ENCODE measurements around the gene TMEM163.
A peak's percentile ranks its signal among the peaks of the same experiment; 100 is the strongest.

Gene TMEM163

DNA sequence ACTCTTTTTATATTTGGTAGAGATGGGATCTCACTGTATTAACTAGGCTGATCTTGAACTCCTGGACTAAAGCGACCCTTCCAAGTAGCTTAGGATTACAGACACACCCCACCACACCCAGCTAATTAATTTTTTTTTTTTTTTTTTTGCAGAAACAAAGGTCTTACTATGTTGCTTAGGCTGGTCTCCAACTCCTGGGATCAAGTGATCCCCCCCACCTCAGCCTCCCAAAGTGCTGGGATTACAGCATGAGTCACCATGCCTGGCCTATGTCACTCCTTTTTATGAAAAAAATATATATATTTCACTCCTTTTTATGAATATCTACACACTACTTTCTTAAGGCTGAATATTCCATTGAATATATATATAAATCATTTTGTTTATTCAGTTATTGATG, 302.2 kb downstream of the TMEM163 start:
- peaks cover 2% of the 10 kb centered on the region for H3K4me1 ChIP-seq (ENCODE audit: control insufficient read depth, low read depth, low read length)
- H3K18ac ChIP-seq (ENCODE audit: low read length) = no peak overlapping the region
- no CpG with 5 or more reads among the region's 1 CpG for WGBS (ENCODE audit: extremely low coverage, insufficient coverage, low lambda C conversion rate)
- no peak overlapping the region for H2AK5ac ChIP-seq (ENCODE audit: low read length)
- no peak overlapping the region for H3K4me3 ChIP-seq (ENCODE audit: low read length)
- H3K56ac ChIP-seq (ENCODE audit: low read length) = no peak overlapping the region
- H3K9ac ChIP-seq (ENCODE audit: low read length) = no peak overlapping the region
- H3K4me2 ChIP-seq (ENCODE audit: low read length) = no peak overlapping the region
- no peak overlapping the region for H4K8ac ChIP-seq (ENCODE audit: low read depth, low read length)
- DNase-seq = no peak
- H3K23ac ChIP-seq (ENCODE audit: low read length) = no peak overlapping the region
- H4K5ac ChIP-seq (ENCODE audit: low read length) = no peak overlapping the region
- no peaks in the 10 kb centered on the region for H3K36me3 ChIP-seq (ENCODE audit: control insufficient read depth, insufficient read depth, low read length)
- no peaks in the 10 kb centered on the region for H3K27me3 ChIP-seq (ENCODE audit: insufficient read depth, low read length, poor library complexity)
- no peak overlapping the region for H2BK15ac ChIP-seq (replicated peaks; ENCODE audit: low read depth)
- H2BK120ac ChIP-seq (ENCODE audit: low read depth, low read length) = no peak overlapping the region
- H3K4ac ChIP-seq (ENCODE audit: low read depth, low read length) = no peak overlapping the region
- H3K79me1 ChIP-seq (ENCODE audit: low read length) = no peaks in the 10 kb centered on the region
- no peak overlapping the region for H3K27ac ChIP-seq (ENCODE audit: low read depth, low read length)
- H3K79me2 ChIP-seq (ENCODE audit: control insufficient read depth, insufficient read depth, low read length) = no peaks in the 10 kb centered on the region
- H2BK5ac ChIP-seq (ENCODE audit: low read length) = no peak overlapping the region

DNA sequence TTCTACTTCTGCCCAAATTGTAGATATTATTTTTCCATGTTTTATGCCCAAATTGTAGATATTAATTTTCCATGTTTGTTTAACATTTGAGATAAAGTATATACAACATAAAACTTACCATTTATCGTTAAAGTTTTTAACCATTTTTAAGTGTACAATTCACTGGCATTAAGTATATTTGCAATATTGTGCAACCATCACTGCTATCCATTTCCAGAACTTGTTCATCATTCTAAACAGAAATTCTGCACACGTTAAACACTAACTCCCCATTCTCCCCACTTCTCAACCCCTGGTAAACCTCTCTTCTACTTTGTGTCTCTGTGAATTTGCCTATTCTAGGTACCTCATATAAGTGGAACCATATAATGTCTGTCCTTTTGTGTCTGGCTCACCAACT, 302.8 kb downstream of the TMEM163 start:
- Histone ChIP-seq H3K36me3 (ENCODE audit: control insufficient read depth, insufficient read depth, low read length) (no peaks in the 10 kb centered on the region), H3K4ac (ENCODE audit: low read depth, low read length) (no peak overlapping the region), H2BK5ac (ENCODE audit: low read length) (no peak overlapping the region), H3K23ac (ENCODE audit: low read length) (no peak overlapping the region), H4K8ac (ENCODE audit: low read depth, low read length) (no peak overlapping the region), H3K79me2 (ENCODE audit: control insufficient read depth, insufficient read depth, low read length) (no peaks in the 10 kb centered on the region), H3K27ac (ENCODE audit: low read depth, low read length) (no peak overlapping the region), H3K56ac (ENCODE audit: low read length) (no peak overlapping the region), H3K4me3 (ENCODE audit: low read length) (no peak overlapping the region), H3K4me2 (ENCODE audit: low read length) (no peak overlapping the region), H3K18ac (ENCODE audit: low read length) (no peak overlapping the region), H4K5ac (ENCODE audit: low read length) (no peak overlapping the region), H2BK15ac (replicated peaks; ENCODE audit: low read depth) (no peak overlapping the region), H3K79me1 (ENCODE audit: low read length) (no peaks in the 10 kb centered on the region), H3K27me3 (ENCODE audit: insufficient read depth, low read length, poor library complexity) (no peaks in the 10 kb centered on the region), H3K4me1 (ENCODE audit: control insufficient read depth, low read depth, low read length) (peaks cover 2% of the 10 kb centered on the region), H2AK5ac (ENCODE audit: low read length) (no peak overlapping the region), H2BK120ac (ENCODE audit: low read depth, low read length) (no peak overlapping the region), H3K9ac (ENCODE audit: low read length) (no peak overlapping the region)
- 100% methylated on average over 1 of the region's 2 CpGs for WGBS (ENCODE audit: extremely low coverage, insufficient coverage, low lambda C conversion rate)
- no peak for DNase-seq

DNA sequence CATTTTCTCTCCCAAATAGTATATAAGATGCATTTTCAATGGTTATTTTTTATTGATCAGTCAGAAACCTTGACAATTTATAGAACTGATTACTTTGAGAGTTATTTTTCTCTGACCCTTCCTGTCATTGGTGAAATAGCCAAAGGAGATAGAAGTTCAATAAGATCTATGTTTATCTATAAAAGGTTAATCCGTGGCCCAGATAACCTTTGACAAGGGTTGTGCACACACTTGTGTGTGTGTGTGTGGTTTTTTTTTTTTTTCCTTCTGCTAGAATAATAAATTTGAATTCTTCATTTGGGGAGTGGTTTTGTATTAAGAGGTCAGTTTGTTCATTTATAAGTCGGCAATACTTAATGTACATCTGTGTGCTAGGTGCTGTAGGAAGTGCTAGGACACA, 304.9 kb downstream of the TMEM163 start:
- Histone ChIP-seq H4K8ac (ENCODE audit: low read depth, low read length) (no peak overlapping the region), H3K4ac (ENCODE audit: low read depth, low read length) (no peak overlapping the region), H3K27ac (ENCODE audit: low read depth, low read length) (no peak overlapping the region), H3K4me2 (ENCODE audit: low read length) (no peak overlapping the region), H2BK120ac (ENCODE audit: low read depth, low read length) (no peak overlapping the region), H3K23ac (ENCODE audit: low read length) (no peak overlapping the region), H2BK5ac (ENCODE audit: low read length) (no peak overlapping the region), H3K56ac (ENCODE audit: low read length) (no peak overlapping the region), H3K9ac (ENCODE audit: low read length) (no peak overlapping the region), H3K79me1 (ENCODE audit: low read length) (no peaks in the 10 kb centered on the region), H2BK15ac (replicated peaks; ENCODE audit: low read depth) (no peak overlapping the region), H3K79me2 (ENCODE audit: control insufficient read depth, insufficient read depth, low read length) (no peaks in the 10 kb centered on the region), H3K4me1 (ENCODE audit: control insufficient read depth, low read depth, low read length) (peaks cover 2% of the 10 kb centered on the region), H3K18ac (ENCODE audit: low read length) (no peak overlapping the region), H2AK5ac (ENCODE audit: low read length) (no peak overlapping the region), H3K27me3 (ENCODE audit: insufficient read depth, low read length, poor library complexity) (no peaks in the 10 kb centered on the region), H4K5ac (ENCODE audit: low read length) (no peak overlapping the region), H3K4me3 (ENCODE audit: low read length) (no peak overlapping the region), H3K36me3 (ENCODE audit: control insufficient read depth, insufficient read depth, low read length) (no peaks in the 10 kb centered on the region)
- no peak for DNase-seq
- no CpG with 5 or more reads among the region's 2 CpGs for WGBS (ENCODE audit: extremely low coverage, insufficient coverage, low lambda C conversion rate)

DNA sequence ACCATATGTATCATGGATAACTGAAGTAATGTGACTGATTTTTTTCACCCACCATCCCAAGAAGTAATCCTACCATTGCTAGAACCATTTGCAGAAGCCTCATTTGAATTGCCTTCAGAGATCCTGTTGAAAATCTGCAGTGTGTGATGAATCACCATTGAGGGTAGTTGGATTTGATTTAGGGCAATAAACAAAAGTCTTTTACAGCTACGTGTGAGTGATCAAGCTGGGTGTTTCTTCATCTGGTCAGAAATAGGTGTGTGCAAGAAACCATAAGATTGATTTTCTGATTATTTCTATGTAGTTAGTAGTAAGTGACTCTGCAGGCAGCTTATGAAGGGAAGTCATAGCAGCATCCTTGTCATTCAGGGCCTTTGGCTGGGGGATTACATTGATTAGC, 305.4 kb downstream of the TMEM163 start:
- H3K27ac ChIP-seq (ENCODE audit: low read depth, low read length) = no peak overlapping the region
- H2BK15ac ChIP-seq (replicated peaks; ENCODE audit: low read depth) = no peak overlapping the region
- no peaks in the 10 kb centered on the region for H3K27me3 ChIP-seq (ENCODE audit: insufficient read depth, low read length, poor library complexity)
- H2BK120ac ChIP-seq (ENCODE audit: low read depth, low read length) = no peak overlapping the region
- H3K18ac ChIP-seq (ENCODE audit: low read length) = no peak overlapping the region
- no peaks in the 10 kb centered on the region for H3K79me2 ChIP-seq (ENCODE audit: control insufficient read depth, insufficient read depth, low read length)
- H3K36me3 ChIP-seq (ENCODE audit: control insufficient read depth, insufficient read depth, low read length) = no peaks in the 10 kb centered on the region
- no peak overlapping the region for H3K4me3 ChIP-seq (ENCODE audit: low read length)
- WGBS (ENCODE audit: extremely low coverage, insufficient coverage, low lambda C conversion rate) = no CpG with 5 or more reads among the region's 1 CpG
- no peak overlapping the region for H4K8ac ChIP-seq (ENCODE audit: low read depth, low read length)
- H3K4me2 ChIP-seq (ENCODE audit: low read length) = no peak overlapping the region
- H3K23ac ChIP-seq (ENCODE audit: low read length) = no peak overlapping the region
- H2BK5ac ChIP-seq (ENCODE audit: low read length) = no peak overlapping the region
- peaks cover 2% of the 10 kb centered on the region for H3K4me1 ChIP-seq (ENCODE audit: control insufficient read depth, low read depth, low read length)
- no peak overlapping the region for H3K9ac ChIP-seq (ENCODE audit: low read length)
- no peaks in the 10 kb centered on the region for H3K79me1 ChIP-seq (ENCODE audit: low read length)
- H3K4ac ChIP-seq (ENCODE audit: low read depth, low read length) = no peak overlapping the region
- no peak overlapping the region for H3K56ac ChIP-seq (ENCODE audit: low read length)
- DNase-seq = no peak
- H2AK5ac ChIP-seq (ENCODE audit: low read length) = no peak overlapping the region
- no peak overlapping the region for H4K5ac ChIP-seq (ENCODE audit: low read length)

DNA sequence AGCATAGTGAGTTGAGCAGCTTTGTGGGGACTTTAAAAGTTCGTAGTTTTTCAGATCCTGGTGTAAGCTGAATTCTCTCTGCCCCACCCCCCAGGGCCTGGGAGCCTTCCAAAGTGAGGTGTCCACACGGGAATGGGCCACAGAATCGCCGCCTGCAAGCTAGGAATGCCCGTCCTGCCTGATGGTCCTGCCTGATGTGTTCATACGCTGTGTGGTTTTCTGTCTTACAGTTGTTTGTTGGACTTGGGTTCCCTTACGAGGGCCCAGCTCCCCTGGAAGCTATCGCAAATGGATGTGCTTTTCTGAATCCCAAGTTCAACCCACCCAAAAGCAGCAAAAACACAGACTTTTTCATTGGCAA, 306.2 kb downstream of the TMEM163 start:
- no peak overlapping the region for H3K23ac ChIP-seq (ENCODE audit: low read length)
- no peaks in the 10 kb centered on the region for H3K27me3 ChIP-seq (ENCODE audit: insufficient read depth, low read length, poor library complexity)
- no CpG with 5 or more reads among the region's 8 CpGs for WGBS (ENCODE audit: extremely low coverage, insufficient coverage, low lambda C conversion rate)
- H2BK5ac ChIP-seq (ENCODE audit: low read length) = no peak overlapping the region
- no peak overlapping the region for H2BK15ac ChIP-seq (replicated peaks; ENCODE audit: low read depth)
- H2BK120ac ChIP-seq (ENCODE audit: low read depth, low read length) = no peak overlapping the region
- DNase-seq = no peak
- peaks cover 2% of the 10 kb centered on the region for H3K4me1 ChIP-seq (ENCODE audit: control insufficient read depth, low read depth, low read length)
- H3K79me1 ChIP-seq (ENCODE audit: low read length) = no peaks in the 10 kb centered on the region
- no peak overlapping the region for H3K4me3 ChIP-seq (ENCODE audit: low read length)
- no peak overlapping the region for H3K4me2 ChIP-seq (ENCODE audit: low read length)
- H4K5ac ChIP-seq (ENCODE audit: low read length) = no peak overlapping the region
- no peak overlapping the region for H3K4ac ChIP-seq (ENCODE audit: low read depth, low read length)
- no peak overlapping the region for H3K9ac ChIP-seq (ENCODE audit: low read length)
- no peaks in the 10 kb centered on the region for H3K79me2 ChIP-seq (ENCODE audit: control insufficient read depth, insufficient read depth, low read length)
- H3K36me3 ChIP-seq (ENCODE audit: control insufficient read depth, insufficient read depth, low read length) = no peaks in the 10 kb centered on the region
- H3K27ac ChIP-seq (ENCODE audit: low read depth, low read length) = no peak overlapping the region
- H3K18ac ChIP-seq (ENCODE audit: low read length) = no peak overlapping the region
- no peak overlapping the region for H4K8ac ChIP-seq (ENCODE audit: low read depth, low read length)
- H3K56ac ChIP-seq (ENCODE audit: low read length) = no peak overlapping the region
- H2AK5ac ChIP-seq (ENCODE audit: low read length) = no peak overlapping the region

DNA sequence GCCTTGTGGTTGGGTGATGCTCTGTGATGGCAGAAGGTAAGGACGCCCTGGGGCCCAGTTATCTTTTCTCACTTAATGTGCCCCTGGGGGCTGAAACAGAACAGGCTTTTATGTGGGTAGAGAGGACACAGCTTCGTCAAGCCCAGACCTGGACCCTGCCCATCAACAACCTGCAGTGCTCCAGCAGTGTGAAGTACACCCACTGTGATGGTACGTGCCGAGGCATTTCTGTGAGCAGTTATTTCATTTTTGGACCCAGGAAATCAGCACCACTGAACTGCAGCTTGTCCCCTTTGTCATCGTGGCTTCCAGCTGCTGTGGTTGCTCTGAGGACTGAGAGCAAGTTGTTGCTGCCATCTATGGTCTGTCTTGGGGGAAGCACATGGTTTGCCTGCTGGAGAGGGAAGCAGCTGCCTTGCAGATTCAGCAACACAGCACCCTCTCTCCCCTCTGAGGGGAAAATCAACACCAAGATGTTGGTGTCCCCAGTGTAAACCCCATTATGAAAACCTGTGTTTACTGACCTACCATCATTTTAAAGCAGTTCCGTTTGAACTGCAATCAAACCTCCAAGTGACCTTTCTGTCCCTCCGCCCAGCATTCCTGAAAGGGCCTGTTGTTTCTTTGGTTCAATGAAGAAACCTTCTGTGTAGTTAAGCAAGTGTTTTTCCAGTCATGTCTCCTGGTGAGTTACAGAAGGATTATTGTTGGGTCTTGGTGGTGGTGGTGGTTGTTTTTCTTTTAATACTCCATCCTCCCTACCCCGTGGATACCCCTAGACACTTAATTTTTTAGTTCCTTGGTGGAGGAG, 306.8 kb downstream of the TMEM163 start:
- Histone ChIP-seq H2BK15ac (replicated peaks; ENCODE audit: low read depth) (no peak overlapping the region), H3K4me2 (ENCODE audit: low read length) (no peak overlapping the region), H3K23ac (ENCODE audit: low read length) (no peak overlapping the region), H3K79me1 (ENCODE audit: low read length) (no peaks in the 10 kb centered on the region), H3K79me2 (ENCODE audit: control insufficient read depth, insufficient read depth, low read length) (no peaks in the 10 kb centered on the region), H2BK120ac (ENCODE audit: low read depth, low read length) (no peak overlapping the region), H3K36me3 (ENCODE audit: control insufficient read depth, insufficient read depth, low read length) (no peaks in the 10 kb centered on the region), H3K27me3 (ENCODE audit: insufficient read depth, low read length, poor library complexity) (no peaks in the 10 kb centered on the region), H3K27ac (ENCODE audit: low read depth, low read length) (no peak overlapping the region), H3K4me3 (ENCODE audit: low read length) (no peak overlapping the region), H4K5ac (ENCODE audit: low read length) (no peak overlapping the region), H3K4me1 (ENCODE audit: control insufficient read depth, low read depth, low read length) (peaks cover 2% of the 10 kb centered on the region), H3K9ac (ENCODE audit: low read length) (no peak overlapping the region), H3K56ac (ENCODE audit: low read length) (peak overlapping the region; percentile 64), H2BK5ac (ENCODE audit: low read length) (no peak overlapping the region), H3K4ac (ENCODE audit: low read depth, low read length) (no peak overlapping the region), H3K18ac (ENCODE audit: low read length) (no peak overlapping the region), H4K8ac (ENCODE audit: low read depth, low read length) (no peak overlapping the region), H2AK5ac (ENCODE audit: low read length) (no peak overlapping the region)
- no CpG with 5 or more reads among the region's 8 CpGs for WGBS (ENCODE audit: extremely low coverage, insufficient coverage, low lambda C conversion rate)
- peak; percentile 88 for DNase-seq

Measured in mesendoderm (in vitro differentiated cells).